Activated naive CD4-positive, alpha-beta T cell treated with anti-CD3 and anti-CD28 coated beads, Interleukin-2, amount 10 ng/mL, durations not matched to agents 7 days and 5 days (primary cell): ENCODE results near the gene PCDHA6.
"Not testable (repeated sequence)": the region's sequence is repeated elsewhere in the genome, so short reads cannot be mapped to it uniquely, and the experiment has no call there.

ENCODE experiments used
- CTCF ChIA-PET: fragments of 350-600 bp; sonication (Branson Sonifier 250); formaldehyde crosslinking; loops from one replicate; lab custom pipeline; 2021; ENCODE audit warnings: antibody characterized with exemption; lab: Charles Lee
- DNase-seq: peaks from one replicate; pipeline ENCODE4 v3.0.0-alpha.2; 2020
- H3K27ac Mint-ChIP-seq: one replicate; pipeline ENCODE4 v1.8.0; 2021; ENCODE audit warnings: mild to moderate bottlenecking, moderate library complexity, mixed read lengths
- H3K27me3 Mint-ChIP-seq: one replicate; pipeline ENCODE4 v1.8.0; 2021; ENCODE audit warnings: mild to moderate bottlenecking, mixed read lengths
- H3K36me3 Mint-ChIP-seq: one replicate; pipeline ENCODE4 v1.8.0; 2021; ENCODE audit warnings: mixed read lengths
- H3K4me1 Mint-ChIP-seq: one replicate; pipeline ENCODE4 v1.8.0; 2021; ENCODE audit warnings: mixed read lengths
- H3K4me3 Mint-ChIP-seq: one replicate; pipeline ENCODE4 v1.8.0; 2021; ENCODE audit warnings: mild to moderate bottlenecking, moderate library complexity, mixed read lengths
- H3K9me3 Mint-ChIP-seq: one replicate; pipeline ENCODE4 v1.8.0; 2021; ENCODE audit warnings: mixed read lengths

PCDHA6 gene, protein sequence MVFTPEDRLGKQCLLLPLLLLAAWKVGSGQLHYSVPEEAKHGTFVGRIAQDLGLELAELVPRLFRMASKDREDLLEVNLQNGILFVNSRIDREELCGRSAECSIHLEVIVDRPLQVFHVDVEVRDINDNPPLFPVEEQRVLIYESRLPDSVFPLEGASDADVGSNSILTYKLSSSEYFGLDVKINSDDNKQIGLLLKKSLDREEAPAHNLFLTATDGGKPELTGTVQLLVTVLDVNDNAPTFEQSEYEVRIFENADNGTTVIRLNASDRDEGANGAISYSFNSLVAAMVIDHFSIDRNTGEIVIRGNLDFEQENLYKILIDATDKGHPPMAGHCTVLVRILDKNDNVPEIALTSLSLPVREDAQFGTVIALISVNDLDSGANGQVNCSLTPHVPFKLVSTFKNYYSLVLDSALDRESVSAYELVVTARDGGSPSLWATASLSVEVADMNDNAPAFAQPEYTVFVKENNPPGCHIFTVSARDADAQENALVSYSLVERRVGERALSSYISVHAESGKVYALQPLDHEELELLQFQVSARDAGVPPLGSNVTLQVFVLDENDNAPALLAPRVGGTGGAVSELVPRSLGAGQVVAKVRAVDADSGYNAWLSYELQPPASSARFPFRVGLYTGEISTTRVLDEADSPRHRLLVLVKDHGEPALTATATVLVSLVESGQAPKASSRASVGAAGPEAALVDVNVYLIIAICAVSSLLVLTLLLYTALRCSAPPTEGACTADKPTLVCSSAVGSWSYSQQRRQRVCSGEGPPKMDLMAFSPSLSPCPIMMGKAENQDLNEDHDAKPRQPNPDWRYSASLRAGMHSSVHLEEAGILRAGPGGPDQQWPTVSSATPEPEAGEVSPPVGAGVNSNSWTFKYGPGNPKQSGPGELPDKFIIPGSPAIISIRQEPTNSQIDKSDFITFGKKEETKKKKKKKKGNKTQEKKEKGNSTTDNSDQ

DNA sequence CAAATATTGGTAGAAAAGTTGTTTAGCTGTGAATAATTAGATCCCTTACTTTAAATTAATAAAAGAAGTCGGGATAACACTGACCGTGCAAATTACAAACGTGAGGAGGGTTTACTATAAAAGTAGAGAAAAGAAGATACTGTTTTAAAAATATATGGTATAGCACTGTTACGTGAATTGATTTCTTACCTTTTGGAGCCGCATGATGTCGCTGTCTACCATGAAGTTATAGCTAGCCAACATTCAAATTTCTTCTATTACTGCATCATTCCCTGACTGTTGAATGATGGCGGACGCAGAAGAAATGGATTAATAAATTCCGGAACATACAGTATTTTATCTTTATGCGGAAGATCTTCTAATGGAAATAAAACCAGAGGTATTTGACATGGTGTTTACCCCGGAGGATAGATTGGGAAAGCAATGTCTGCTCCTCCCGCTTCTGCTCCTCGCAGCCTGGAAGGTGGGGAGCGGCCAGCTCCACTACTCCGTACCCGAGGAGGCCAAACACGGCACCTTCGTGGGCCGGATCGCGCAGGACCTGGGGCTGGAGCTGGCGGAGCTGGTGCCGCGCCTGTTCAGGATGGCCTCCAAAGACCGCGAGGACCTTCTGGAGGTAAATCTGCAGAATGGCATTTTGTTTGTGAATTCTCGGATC, at the start of gene PCDHA6:
PCDHA6 (plus strand) TSS at position 257 of the 658 bp plus-strand sequence; CDS start at position 389, 132 bp downstream.
- H3K9me3 Mint-ChIP-seq, result peaks cover 21% of the 10 kb centered on the region
- CTCF ChIA-PET, result interaction anchor here (1.1 kb wide), 1 partner anchor 29 kb away, joined by 3 read pairs; no protein-coding TSS in a partner anchor
- H3K36me3 Mint-ChIP-seq, result peaks cover 4% of the 10 kb centered on the region
- H3K4me3 Mint-ChIP-seq, result no peak within 1 kb of the TSS
- peaks cover 13% of the 10 kb centered on the region for H3K27me3 Mint-ChIP-seq
- peak within 1 kb of the TSS; percentile 58 for H3K27ac Mint-ChIP-seq
- H3K4me1 Mint-ChIP-seq, result no peaks in the 10 kb centered on the region
- DNase-seq, result no peak

DNA sequence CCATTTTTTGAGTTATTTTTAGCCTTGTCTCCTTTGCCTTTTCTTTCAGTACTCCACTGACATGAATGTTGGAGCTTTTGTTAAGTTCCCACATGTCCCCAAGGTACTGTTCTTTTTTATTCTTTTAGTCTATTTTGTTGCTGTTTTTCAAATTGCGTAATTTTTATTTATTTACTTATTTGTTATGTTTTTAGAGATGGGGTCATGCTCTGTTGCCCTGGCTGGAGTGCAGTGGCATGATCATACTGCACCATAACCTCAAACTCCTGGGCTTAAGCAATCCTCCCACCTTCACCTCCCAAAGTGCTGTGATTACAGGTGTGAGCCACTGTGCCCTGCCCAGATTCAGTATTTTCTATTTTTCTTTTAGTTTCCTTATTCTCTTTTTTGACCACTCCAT, 47.2 kb upstream of the PCDHA6 start:
- Mint-ChIP-seq H3K4me3 (no peak overlapping the region), H3K27ac (no peak overlapping the region), H3K36me3 (no peaks in the 10 kb centered on the region), H3K4me1 (no peaks in the 10 kb centered on the region), H3K27me3 (no peaks in the 10 kb centered on the region), H3K9me3 (peaks cover 57% of the 10 kb centered on the region)
- DNase-seq, result no peak
- CTCF ChIA-PET, result no interaction called here

DNA sequence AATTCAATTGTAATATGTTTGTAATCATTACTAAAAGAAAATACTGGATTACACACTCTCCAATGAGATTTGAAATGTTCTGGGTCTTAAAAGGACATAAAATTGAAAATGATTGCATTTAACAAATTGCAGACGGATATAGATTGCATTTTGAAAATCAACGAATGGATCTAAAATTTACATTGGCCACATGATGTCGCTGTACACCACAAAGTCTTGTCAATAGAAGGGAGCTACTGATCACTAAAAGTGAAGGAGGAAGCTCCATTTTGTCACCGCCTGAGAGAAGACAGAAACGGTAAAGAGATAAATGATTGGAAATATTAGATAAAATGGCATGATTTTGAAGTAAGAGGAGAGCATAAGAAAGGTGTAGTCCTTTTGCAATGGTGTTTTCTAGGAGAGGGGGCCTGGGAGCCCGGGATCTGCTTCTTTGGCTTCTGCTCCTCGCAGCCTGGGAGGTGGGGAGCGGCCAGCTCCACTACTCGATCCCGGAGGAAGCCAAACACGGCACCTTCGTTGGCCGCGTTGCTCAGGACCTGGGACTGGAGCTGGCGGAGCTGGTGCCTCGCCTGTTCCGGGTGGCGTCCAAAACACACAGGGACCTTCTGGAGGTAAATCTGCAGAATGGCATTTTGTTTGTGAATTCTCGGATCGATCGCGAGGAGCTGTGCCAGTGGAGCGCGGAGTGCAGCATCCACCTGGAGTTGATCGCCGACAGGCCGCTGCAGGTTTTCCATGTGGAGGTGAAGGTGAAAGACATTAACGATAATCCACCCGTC, 41.7 kb upstream of the PCDHA6 start, which contains the start of gene PCDHA1:
PCDHA1 (plus strand) TSS at position 236 of the 782 bp plus-strand sequence.
- no peak within 1 kb of the TSS for H3K4me3 Mint-ChIP-seq
- no peak for DNase-seq
- peaks cover 20% of the 10 kb centered on the region for H3K27me3 Mint-ChIP-seq
- CTCF ChIA-PET, result no interaction called here
- no peak within 1 kb of the TSS for H3K27ac Mint-ChIP-seq
- H3K4me1 Mint-ChIP-seq, result no peaks in the 10 kb centered on the region
- no peaks in the 10 kb centered on the region for H3K36me3 Mint-ChIP-seq
- H3K9me3 Mint-ChIP-seq, result peaks cover 43% of the 10 kb centered on the region

DNA sequence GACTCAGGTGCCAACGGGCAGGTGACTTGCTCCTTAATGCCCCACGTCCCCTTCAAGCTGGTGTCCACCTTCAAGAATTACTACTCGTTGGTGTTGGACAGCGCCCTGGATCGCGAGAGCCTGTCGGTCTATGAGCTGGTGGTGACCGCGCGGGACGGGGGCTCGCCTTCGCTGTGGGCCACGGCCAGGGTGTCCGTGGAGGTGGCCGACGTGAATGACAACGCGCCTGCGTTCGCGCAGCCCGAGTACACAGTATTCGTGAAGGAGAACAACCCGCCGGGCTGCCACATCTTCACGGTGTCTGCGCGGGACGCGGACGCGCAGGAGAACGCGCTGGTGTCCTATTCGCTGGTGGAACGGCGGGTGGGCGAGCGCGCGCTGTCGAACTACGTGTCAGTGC, 40.3 kb upstream of the PCDHA6 start:
- H3K4me3 Mint-ChIP-seq, DNase-seq, H3K4me1 Mint-ChIP-seq, H3K27ac Mint-ChIP-seq, CTCF ChIA-PET, H3K36me3 Mint-ChIP-seq: not testable (repeated sequence)
- Mint-ChIP-seq H3K9me3 (peaks cover 36% of the 10 kb centered on the region), H3K27me3 (peaks cover 20% of the 10 kb centered on the region)

DNA sequence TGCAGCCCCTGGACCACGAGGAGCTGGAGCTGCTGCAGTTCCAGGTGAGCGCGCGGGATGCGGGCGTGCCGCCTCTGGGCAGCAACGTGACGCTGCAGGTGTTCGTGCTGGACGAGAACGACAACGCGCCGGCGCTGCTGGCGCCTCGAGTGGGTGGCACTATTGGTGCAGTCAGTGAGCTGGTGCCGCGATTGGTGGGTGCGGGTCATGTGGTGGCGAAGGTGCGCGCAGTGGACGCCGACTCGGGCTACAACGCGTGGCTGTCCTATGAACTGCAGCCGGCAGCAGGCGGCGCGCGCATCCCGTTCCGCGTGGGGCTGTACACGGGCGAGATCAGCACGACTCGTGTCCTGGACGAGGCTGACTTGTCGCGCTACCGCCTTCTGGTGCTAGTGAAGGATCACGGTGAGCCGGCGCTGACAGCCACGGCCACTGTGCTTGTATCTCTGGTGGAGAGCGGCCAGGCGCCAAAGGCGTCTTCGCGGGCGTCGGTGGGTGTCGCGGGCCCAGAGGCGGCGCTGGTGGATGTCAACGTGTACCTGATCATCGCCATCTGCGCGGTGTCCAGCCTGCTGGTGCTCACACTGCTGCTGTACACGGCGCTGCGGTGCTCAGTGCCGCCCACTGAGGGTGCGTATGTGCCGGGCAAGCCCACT, 39.8 kb upstream of the PCDHA6 start:
- H3K4me3 Mint-ChIP-seq, result not testable (repeated sequence)

DNA sequence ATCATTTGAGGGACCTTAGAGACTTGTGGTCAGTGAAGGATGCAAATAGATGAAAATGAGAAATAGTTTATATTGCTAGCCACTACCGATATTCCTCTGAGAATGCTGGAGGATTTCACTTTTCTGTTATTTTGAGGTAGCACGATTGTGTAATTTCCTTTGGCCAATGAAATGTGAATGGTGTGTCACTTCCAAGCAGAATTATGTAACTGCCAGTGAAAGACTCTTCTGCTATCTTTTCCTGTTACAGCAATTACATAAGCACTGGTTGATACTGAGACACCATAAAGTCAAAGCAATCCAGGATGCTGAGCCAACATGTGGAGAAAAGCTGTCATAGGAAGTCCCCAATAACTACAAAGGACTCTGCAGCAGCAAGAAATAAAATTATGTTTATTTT, 36.7 kb upstream of the PCDHA6 start:
- no peak for DNase-seq

More for the DNA sequence above, 39.8 kb upstream of the PCDHA6 start:
- H3K4me1 Mint-ChIP-seq, DNase-seq, H3K36me3 Mint-ChIP-seq, H3K27ac Mint-ChIP-seq, CTCF ChIA-PET: not testable (repeated sequence)
- Mint-ChIP-seq H3K9me3 (peaks cover 31% of the 10 kb centered on the region), H3K27me3 (peaks cover 20% of the 10 kb centered on the region)

DNA sequence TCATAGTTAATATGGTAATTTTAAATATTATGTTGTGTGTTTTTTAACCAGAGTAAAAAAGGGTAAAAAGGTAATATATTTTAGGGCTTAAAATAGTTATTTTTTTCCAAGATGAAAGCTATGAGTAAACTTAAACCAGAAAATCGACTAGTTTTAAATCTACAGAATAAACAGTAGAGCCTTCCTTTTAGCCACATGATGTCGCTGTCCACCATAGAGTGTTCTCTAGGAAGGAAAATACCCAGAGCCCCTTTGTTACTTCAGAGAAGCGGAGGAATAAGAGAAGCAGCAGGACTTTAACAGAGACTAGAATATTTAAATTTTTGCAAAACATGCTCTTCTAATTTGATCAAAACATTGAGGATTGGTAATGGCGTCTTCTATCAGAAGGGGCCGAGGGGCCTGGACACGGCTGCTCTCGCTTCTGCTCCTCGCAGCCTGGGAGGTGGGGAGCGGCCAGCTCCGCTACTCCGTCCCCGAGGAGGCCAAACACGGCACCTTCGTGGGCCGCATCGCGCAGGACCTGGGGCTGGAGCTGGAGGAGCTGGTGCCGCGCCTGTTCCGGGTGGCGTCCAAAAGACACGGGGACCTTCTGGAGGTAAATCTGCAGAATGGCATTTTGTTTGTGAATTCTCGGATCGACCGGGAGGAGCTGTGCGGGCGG, 33.0 kb upstream of the PCDHA6 start, which contains the start of gene PCDHA2:
PCDHA2 (plus strand) TSS at position 258 of the 664 bp plus-strand sequence.
- Mint-ChIP-seq H3K27ac (no peak within 1 kb of the TSS), H3K4me1 (no peaks in the 10 kb centered on the region), H3K27me3 (peaks cover 9% of the 10 kb centered on the region), H3K9me3 (peaks cover 15% of the 10 kb centered on the region), H3K36me3 (no peaks in the 10 kb centered on the region), H3K4me3 (no peak within 1 kb of the TSS)
- no peak for DNase-seq
- CTCF ChIA-PET, result interaction anchor here (0.6 to 1.5 kb wide), 2 partner anchors 10 to 25 kb away, joined by 3 read pairs; no protein-coding TSS in a partner anchor

More for the DNA sequence above, 36.7 kb upstream of the PCDHA6 start:
- no peaks in the 10 kb centered on the region for H3K36me3 Mint-ChIP-seq
- CTCF ChIA-PET, result no interaction called here
- H3K27me3 Mint-ChIP-seq, result peaks cover 29% of the 10 kb centered on the region
- no peak overlapping the region for H3K27ac Mint-ChIP-seq
- H3K9me3 Mint-ChIP-seq, result peaks cover 25% of the 10 kb centered on the region
- no peak overlapping the region for H3K4me3 Mint-ChIP-seq
- H3K4me1 Mint-ChIP-seq, result no peaks in the 10 kb centered on the region

DNA sequence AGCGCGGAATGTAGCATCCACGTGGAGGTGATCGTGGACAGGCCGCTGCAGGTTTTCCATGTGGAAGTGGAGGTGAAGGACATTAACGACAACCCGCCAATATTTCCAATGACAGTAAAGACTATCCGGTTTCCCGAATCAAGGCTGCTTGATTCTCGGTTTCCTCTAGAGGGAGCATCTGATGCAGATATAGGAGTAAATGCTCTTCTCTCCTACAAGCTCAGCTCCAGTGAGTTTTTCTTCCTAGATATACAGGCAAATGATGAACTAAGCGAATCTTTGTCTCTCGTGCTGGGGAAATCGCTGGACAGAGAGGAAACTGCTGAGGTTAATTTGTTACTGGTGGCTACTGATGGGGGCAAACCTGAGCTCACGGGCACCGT, 32.5 kb upstream of the PCDHA6 start:
- peaks cover 15% of the 10 kb centered on the region for H3K9me3 Mint-ChIP-seq

DNA sequence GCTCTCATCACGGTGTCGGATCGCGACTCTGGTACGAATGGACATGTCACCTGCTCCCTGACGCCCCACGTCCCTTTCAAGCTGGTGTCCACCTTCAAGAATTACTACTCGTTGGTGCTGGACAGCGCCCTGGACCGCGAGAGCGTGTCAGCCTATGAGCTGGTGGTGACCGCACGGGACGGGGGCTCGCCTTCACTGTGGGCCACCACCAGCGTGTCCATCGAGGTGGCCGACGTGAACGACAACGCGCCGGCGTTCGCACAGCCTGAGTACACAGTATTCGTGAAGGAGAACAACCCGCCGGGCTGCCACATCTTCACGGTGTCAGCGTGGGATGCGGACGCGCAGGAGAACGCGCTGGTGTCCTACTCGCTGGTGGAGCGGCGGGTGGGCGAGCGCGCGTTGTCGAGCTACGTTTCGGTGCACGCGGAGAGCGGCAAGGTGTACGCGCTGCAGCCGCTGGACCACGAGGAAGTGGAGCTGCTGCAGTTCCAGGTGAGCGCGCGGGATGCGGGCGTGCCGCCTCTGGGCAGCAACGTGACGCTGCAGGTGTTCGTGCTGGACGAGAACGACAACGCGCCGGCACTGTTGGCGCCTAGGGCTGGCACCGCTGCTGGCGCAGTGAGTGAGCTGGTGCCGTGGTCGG, 31.6 kb upstream of the PCDHA6 start:
- CTCF ChIA-PET, result interaction anchor here (1.5 kb wide), 1 partner anchor 12 kb away, joined by 3 read pairs; no protein-coding TSS in a partner anchor
- not testable (repeated sequence) for H3K27ac Mint-ChIP-seq, DNase-seq

More for the DNA sequence above, 32.5 kb upstream of the PCDHA6 start:
- H3K36me3 Mint-ChIP-seq, result no peaks in the 10 kb centered on the region
- H3K4me3 Mint-ChIP-seq, result no peak overlapping the region
- no peak overlapping the region for H3K27ac Mint-ChIP-seq
- H3K4me1 Mint-ChIP-seq, result no peaks in the 10 kb centered on the region
- no peak for DNase-seq
- H3K27me3 Mint-ChIP-seq, result peaks cover 9% of the 10 kb centered on the region
- CTCF ChIA-PET, result interaction anchor here (1.5 kb wide), 1 partner anchor 11 kb away, joined by 3 read pairs; no protein-coding TSS in a partner anchor

DNA sequence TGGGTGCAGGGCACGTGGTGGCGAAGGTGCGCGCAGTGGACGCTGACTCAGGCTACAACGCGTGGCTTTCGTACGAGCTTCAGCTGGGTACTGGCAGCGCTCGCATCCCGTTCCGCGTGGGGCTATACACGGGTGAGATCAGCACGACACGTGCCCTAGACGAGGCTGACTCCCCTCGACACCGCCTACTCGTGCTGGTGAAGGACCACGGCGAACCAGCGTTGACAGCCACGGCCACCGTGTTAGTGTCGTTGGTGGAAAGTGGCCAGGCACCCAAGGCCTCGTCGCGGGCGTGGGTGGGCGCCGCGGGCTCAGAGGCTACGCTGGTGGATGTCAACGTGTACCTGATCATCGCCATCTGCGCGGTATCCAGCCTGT, 31.1 kb upstream of the PCDHA6 start:
- Mint-ChIP-seq H3K27ac (no peak overlapping the region), H3K36me3 (no peaks in the 10 kb centered on the region), H3K9me3 (peaks cover 24% of the 10 kb centered on the region), H3K4me1 (no peaks in the 10 kb centered on the region), H3K4me3 (no peak overlapping the region), H3K27me3 (peaks cover 13% of the 10 kb centered on the region)
- no peak for DNase-seq
- CTCF ChIA-PET, result no interaction called here

More for the DNA sequence above, 31.6 kb upstream of the PCDHA6 start:
- not testable (repeated sequence) for H3K36me3 Mint-ChIP-seq, H3K4me3 Mint-ChIP-seq, H3K4me1 Mint-ChIP-seq
- Mint-ChIP-seq H3K9me3 (peaks cover 20% of the 10 kb centered on the region), H3K27me3 (peaks cover 11% of the 10 kb centered on the region)

DNA sequence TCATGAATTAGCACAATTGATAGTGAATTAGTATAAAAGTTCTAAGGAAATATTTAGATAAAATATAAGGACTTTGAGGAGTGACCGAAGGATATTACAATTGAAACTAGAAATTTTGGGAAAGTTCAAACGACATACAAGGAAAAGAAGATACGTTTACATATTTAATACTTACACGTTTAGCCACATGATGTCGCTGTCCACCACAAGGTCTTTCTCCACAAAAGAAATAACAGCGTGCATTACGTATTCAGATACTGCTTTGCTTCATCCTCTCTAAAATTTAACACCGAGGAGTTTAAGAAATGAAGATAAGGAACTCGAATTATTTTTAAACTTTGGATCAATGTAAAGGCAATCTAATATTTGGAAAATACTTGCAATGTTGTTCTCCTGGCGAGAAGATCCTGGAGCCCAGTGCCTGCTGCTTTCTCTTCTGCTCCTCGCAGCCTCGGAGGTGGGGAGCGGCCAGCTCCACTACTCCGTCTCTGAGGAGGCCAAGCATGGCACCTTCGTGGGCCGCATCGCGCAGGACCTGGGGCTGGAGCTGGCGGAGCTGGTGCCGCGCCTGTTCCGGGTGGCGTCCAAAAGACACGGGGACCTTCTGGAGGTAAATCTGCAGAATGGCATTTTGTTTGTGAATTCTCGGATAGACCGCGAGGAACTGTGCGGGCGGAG, 26.8 kb upstream of the PCDHA6 start, which contains the start of gene PCDHA3:
PCDHA3 (plus strand) TSS at position 242 of the 678 bp plus-strand sequence.
- Mint-ChIP-seq H3K36me3 (peaks cover 2% of the 10 kb centered on the region), H3K4me1 (no peaks in the 10 kb centered on the region), H3K27me3 (peaks cover 4% of the 10 kb centered on the region), H3K9me3 (peaks cover 24% of the 10 kb centered on the region), H3K27ac (peak within 1 kb of the TSS; percentile 49), H3K4me3 (peak within 1 kb of the TSS; percentile 10)
- DNase-seq, result no peak
- CTCF ChIA-PET, result no interaction called here
